Inferior parietal cortex (tissue), 1 donor: ENCODE measurements around the gene ETFB.
A peak's percentile ranks its signal among the peaks of the same experiment; 100 is the strongest.
"Not testable (repeated sequence)": the region's sequence is repeated elsewhere in the genome, so short reads cannot be mapped to it uniquely, and the experiment has no call there.

Source experiments
- DNase-seq: peaks from one replicate; pipeline ENCODE4 v3.0.0-alpha.2; 2016; ENCODE audit errors: extremely low spot score

The ETFB gene

DNA sequence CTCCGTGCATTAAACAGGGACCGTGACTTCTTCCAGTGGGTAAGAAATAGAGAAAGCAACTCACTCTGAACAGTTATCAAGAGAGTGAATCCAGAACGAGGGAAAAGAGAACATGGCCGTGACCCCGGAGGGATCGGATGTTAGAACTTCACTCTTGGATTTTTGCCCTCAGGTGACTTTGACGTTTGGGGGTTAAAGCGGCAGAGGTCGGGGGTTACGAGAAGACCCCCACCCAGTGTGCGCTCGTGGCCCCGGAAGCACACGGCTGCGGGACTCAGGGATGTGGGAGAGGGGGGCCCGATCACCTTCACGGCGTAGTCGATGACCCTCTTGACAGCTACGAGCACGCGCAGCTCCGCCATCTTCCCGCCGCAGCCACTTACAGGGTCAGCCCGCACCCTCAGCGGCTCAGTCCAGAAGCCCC lies at the start of gene ETFB:
ETFB (minus strand) TSS at position 424 of the 424 bp plus-strand sequence; CDS start at position 362, 62 bp downstream.
- no peak for DNase-seq

GRCh38 chr19:51415187-51415586 lies 49.0 kb upstream of the ETFB start:
- no peak for DNase-seq

DNA sequence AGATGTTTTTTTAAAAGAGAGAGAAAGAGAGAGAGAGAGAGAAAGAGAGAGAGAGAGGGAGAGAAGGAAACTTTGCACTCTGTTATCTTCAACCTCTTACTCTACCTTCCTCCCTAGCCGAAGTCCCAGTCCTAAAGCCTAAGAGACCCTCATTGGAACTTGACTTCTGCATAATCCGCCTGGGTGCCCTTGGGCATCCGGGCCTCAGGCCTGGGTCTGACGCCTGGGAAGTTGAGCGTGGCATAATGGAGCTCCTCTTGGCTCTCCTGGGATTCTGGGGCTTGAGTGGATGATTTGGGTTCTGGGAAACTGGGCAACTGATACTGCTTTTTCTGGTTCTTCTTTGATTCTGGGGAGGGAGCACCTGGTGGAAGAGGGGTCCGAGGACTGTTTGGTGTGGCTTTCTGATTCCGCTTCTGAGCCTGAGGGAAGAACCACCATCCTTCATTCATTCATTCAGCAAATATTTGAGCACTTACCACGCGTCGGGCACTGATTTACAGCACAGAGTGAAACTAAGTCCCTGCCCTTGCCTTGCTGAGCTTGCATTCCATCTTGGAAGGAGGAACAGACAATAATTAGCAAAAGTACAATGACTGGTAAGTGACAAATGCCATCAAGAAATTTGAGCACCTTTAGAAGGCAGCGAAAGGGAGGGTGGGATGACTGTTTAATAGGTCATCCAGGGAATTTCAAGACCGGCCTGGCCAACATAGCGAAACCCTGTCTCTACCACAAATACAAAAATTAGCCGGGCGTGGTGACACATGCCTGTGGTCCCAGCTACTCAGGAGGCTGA lies 45.0 kb upstream of the ETFB start:
- DNase-seq, result no peak

- DNase-seq, result no peak
Observed at GRCh38 chr19:51407511-51408131, 41.4 kb upstream of the ETFB start.

DNA sequence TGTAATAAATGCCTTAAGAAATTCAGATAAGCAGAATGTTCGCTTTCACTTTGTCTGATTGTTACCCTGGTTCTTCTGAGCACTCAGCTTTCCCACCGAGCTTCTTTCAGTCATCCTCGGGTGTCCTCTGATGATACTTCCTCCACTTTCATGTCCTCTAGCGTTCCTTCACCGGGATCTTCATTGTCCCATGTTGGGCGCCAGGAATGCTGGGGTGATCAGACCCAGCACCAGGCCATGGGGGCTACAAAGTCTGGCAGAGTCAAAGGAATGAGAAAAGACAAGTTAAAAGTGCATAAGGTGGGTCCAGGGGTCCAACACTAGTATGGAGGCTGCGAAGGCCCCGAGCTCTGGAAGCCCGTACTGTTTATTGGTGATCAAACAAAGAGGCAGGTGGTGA lies 35.9 kb upstream of the ETFB start:
- no peak for DNase-seq

- DNase-seq, result not testable (repeated sequence)
Observed at GRCh38 chr19:51399936-51400335, 33.7 kb upstream of the ETFB start.

DNA sequence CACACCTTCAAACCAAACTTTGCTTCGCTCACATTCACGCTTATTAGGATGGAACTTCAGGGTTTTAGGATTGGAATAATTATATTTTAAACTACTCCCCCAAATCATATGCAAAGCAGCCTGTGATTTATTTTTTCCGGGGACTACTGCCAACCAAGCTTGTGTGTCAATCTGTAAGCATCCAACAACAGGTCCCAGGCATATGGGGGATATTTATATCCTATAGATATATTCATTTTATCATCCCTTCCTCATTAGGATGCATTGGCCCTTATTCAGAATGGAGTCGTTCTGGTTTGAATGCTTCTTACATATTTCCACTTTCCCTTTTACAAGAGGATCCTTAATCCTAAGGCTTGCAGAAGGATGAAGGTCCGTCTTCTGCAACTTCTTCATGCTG lies 33.0 kb upstream of the ETFB start:
- no peak for DNase-seq

DNA sequence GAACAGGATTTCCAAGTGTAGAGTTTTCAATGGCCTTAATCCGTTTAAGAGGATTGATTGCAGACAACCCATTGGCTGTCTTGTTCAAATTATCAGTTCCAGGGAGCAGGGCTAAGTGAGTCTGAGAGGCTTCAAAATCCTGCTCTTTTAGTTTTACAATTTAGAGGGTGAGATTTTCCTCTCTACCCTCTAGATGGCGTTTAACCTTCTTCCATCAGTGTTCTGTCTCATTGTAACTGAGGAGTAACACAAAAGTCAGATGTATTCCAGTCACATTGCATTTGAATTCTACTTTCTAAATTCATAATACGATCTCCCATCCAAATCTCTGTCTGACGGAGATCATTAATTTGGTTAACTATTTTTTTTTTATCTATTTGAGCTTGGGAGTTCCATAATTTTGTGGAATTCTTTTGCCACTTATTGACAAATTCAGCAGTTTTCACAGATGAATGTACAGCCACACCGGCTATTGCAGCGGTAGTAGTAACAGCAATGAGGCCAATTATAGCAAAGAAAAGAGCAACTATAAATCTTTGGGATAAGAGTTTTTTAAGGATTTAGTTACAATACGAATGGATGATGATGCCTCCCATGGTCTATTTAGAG lies 32.0 kb upstream of the ETFB start:
- peak; percentile 59 for DNase-seq

GRCh38 chr19:51397453-51397852 lies 31.3 kb upstream of the ETFB start:
- not testable (repeated sequence) for DNase-seq

- DNase-seq, result no peak
Observed at GRCh38 chr19:51396175-51396574, 30.0 kb upstream of the ETFB start.

GRCh38 chr19:51394050-51394836 lies 28.1 kb upstream of the ETFB start:
- DNase-seq, result peak; percentile 98

GRCh38 chr19:51392701-51393100 lies 26.5 kb upstream of the ETFB start:
- no peak for DNase-seq

DNA sequence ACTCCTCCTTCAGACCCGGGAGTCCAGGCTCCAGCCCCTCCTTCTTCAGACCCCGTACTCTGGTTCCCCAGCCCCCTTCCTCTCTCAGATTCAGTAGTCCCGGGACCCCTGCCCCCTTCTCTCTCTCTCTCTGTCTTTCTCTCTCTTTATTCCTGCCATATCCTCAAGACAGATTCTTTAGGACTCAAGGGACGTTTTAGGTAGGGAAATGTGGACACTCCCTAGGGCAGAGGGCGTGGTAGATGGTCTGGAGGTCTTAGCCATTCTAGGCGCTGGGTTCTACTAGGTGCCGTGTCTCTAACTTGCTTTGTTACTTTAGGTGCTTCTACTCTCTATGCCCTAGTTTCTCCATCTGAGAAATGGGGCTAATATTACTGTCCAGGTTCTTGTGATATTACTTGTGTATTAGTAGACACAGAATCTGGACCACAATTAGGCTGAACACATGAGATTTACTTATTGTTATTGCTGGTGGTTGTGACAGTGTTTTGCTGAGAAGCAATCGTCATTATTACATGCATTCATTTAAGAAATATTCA lies 25.0 kb upstream of the ETFB start:
- DNase-seq, result no peak

DNA sequence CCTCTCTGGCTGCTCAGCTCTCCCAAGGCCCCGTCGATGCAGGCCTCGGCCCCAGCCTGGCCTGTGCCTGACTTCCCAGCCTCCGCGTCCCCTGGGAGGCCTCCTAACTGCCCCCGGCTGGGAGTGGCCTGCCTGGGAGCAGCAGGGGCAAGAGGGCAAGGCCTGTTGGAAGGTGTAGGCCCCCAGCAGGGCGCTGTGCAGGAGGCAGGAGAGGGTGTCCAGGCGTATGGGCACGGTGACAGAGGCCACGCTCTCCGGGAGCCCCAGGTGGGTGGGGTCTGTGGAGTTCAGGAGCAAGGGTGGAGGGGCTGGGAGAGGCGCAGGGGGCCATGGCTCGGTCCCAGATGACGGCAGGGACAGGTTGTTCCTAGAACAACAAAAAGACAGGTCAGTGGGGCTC lies 23.0 kb upstream of the ETFB start:
- DNase-seq, result no peak

GRCh38 chr19:51387924-51388389 lies 21.8 kb upstream of the ETFB start, which contains the start of gene LIM2:
TSS of gene LIM2 (minus strand) at chr19:51387974. CDS start at chr19:51387443, 531 bp downstream.
- no peak for DNase-seq

GRCh38 chr19:51386882-51387520 lies 20.8 kb upstream of the ETFB start:
- no peak for DNase-seq

GRCh38 chr19:51382004-51382403 lies 15.8 kb upstream of the ETFB start:
- no peak for DNase-seq

GRCh38 chr19:51380379-51380778 lies 14.2 kb upstream of the ETFB start:
- DNase-seq, result no peak

GRCh38 chr19:51377422-51377821 lies 11.2 kb upstream of the ETFB start:
- no peak for DNase-seq

GRCh38 chr19:51375504-51376221 lies 9.5 kb upstream of the ETFB start:
- no peak for DNase-seq
